ENCODE results near the gene PEPD. TPM values are rescaled to one million over a fixed set of nuclear protein-coding genes. Genes with fewer than 3 reads are reported as not detected.

PEPD gene
- polyA plus RNA-seq, 3 donors: 61.5 to 218 (median 171) TPM

- H3K9me3 Mint-ChIP-seq: peaks cover 0 to 2% (median 0%) of the 10 kb centered on the region in 7 donors
Observed at GRCh38 chr19:33363476-33363875, 158.1 kb downstream of the PEPD start.

DNA sequence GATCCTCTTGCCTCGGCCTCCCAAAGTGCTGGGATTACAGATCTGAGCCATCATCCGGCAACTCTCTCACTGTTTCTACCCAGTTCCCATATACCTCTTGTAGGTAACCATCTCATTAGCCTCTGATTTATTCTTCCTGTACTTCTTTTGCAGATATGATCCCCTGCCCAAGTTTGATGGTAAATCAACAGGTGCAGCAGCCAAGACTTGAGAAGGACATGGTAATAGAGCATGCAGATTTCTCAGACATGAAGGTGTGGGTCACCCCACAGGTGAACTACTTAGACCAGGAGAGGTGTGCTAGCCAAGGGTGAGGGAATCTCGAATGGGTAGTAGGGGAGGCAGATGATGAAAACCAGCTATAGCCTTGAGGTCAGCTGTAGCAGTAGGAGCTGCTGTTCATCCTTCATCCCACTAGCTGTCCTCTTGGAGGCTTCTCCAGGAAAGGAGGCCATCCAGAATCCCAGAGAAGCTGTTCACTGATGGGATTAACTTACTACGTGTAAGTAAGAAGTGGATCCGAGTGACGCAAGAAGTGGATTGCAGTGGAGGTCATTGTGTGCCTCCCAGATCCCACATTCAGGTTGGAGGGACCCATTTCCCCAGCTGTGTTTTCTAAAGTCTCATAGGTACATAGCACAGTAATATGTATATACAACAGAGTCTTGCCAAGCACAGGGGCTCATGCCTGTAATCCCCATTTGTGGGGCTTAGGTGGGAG lies 158.9 kb downstream of the PEPD start:
- peaks cover 0 to 2% (median 0%) of the 10 kb centered on the region in 7 donors for H3K9me3 Mint-ChIP-seq
- intact Hi-C loops (cut with micrococcal nuclease): no loop called here
- no peak overlapping the region for H3K4me2 ChIP-seq (replicated peaks; ENCODE audit: extremely low read depth, low read length, poor library complexity, severe bottlenecking)
- peaks cover 0 to 7% of the 10 kb centered on the region in 2 donors for H3K4me1 ChIP-seq (ENCODE audit: control insufficient read depth in 1 of 2, insufficient read depth in 2 of 2, low read length in 2 of 2)
- H3K79me2 ChIP-seq (ENCODE audit: insufficient read depth, low read length): no peaks in the 10 kb centered on the region
- no peak overlapping the region for H3K27ac Mint-ChIP-seq
- TF ChIP-seq CTCF (IDR thresholded peaks at IDR 0.05): no peak
- no peaks in the 10 kb centered on the region for H3K36me3 Mint-ChIP-seq
- H3K4me1 Mint-ChIP-seq: peaks cover 6% of the 10 kb centered on the region
- no peaks in the 10 kb centered on the region for H3K36me3 ChIP-seq (replicated peaks in 1 of 2; ENCODE audit: control insufficient read depth in 1 of 2, insufficient read depth in 2 of 2, low read length in 2 of 2)
- H3K4me3 Mint-ChIP-seq: no peak overlapping the region
- H4K20me1 ChIP-seq (ENCODE audit: insufficient read depth, low read length): no peaks in the 10 kb centered on the region
- no peak overlapping the region for H3K9ac ChIP-seq (ENCODE audit: insufficient read depth, low read length, poor library complexity, severe bottlenecking)
- no peaks in the 10 kb centered on the region for H3K27me3 ChIP-seq (ENCODE audit: control insufficient read depth in 2 of 2, insufficient read depth in 2 of 2, low read length in 2 of 2)
- DNase-seq: no peak
- no peak overlapping the region for H2AFZ ChIP-seq (ENCODE audit: insufficient read depth, low read depth, low read length, poor library complexity, severe bottlenecking)
- no peaks in the 10 kb centered on the region for H3K9me3 ChIP-seq (replicated peaks in 1 of 2; ENCODE audit: control insufficient read depth in 1 of 2, insufficient read depth in 1 of 2, low read length in 2 of 2)
- H3K4me3 ChIP-seq (replicated peaks in 1 of 3; ENCODE audit: low read depth in 2 of 3, low read length in 3 of 3): no peak overlapping the region
- H3K27me3 Mint-ChIP-seq (ENCODE audit: low read depth in 3 of 3): peaks cover 8 to 9% (median 9%) of the 10 kb centered on the region in 3 donors
- WGBS (ENCODE audit: insufficient coverage): 83% methylated on average over 3 of the region's 6 CpGs
- no peak overlapping the region for H3K27ac ChIP-seq (ENCODE audit: low read depth in 1 of 2, low read length in 2 of 2)

More at GRCh38 chr19:33363476-33363875, 158.1 kb downstream of the PEPD start:
- DNase-seq: no peak
- no peaks in the 10 kb centered on the region for H3K27me3 ChIP-seq (ENCODE audit: control insufficient read depth in 2 of 2, insufficient read depth in 2 of 2, low read length in 2 of 2)
- H3K4me1 Mint-ChIP-seq: peaks cover 6% of the 10 kb centered on the region
- H3K4me3 ChIP-seq (replicated peaks in 1 of 3; ENCODE audit: low read depth in 2 of 3, low read length in 3 of 3): no peak overlapping the region
- WGBS (ENCODE audit: insufficient coverage): 95% methylated on average over 5 of the region's 5 CpGs
- H3K79me2 ChIP-seq (ENCODE audit: insufficient read depth, low read length): no peaks in the 10 kb centered on the region
- no peaks in the 10 kb centered on the region for H4K20me1 ChIP-seq (ENCODE audit: insufficient read depth, low read length)
- no peak overlapping the region for H3K9ac ChIP-seq (ENCODE audit: insufficient read depth, low read length, poor library complexity, severe bottlenecking)
- H3K27ac ChIP-seq (ENCODE audit: low read depth in 1 of 2, low read length in 2 of 2): no peak overlapping the region
- H3K36me3 ChIP-seq (replicated peaks in 1 of 2; ENCODE audit: control insufficient read depth in 1 of 2, insufficient read depth in 2 of 2, low read length in 2 of 2): no peaks in the 10 kb centered on the region
- H3K36me3 Mint-ChIP-seq: no peaks in the 10 kb centered on the region
- no peak overlapping the region for H2AFZ ChIP-seq (ENCODE audit: insufficient read depth, low read depth, low read length, poor library complexity, severe bottlenecking)
- no peaks in the 10 kb centered on the region for H3K9me3 ChIP-seq (replicated peaks in 1 of 2; ENCODE audit: control insufficient read depth in 1 of 2, insufficient read depth in 1 of 2, low read length in 2 of 2)
- no peak overlapping the region for H3K4me2 ChIP-seq (replicated peaks; ENCODE audit: extremely low read depth, low read length, poor library complexity, severe bottlenecking)
- no peak overlapping the region for H3K27ac Mint-ChIP-seq
- TF ChIP-seq CTCF (IDR thresholded peaks at IDR 0.05): no peak
- peaks cover 0 to 7% of the 10 kb centered on the region in 2 donors for H3K4me1 ChIP-seq (ENCODE audit: control insufficient read depth in 1 of 2, insufficient read depth in 2 of 2, low read length in 2 of 2)
- H3K27me3 Mint-ChIP-seq (ENCODE audit: low read depth in 3 of 3): peaks cover 8 to 9% (median 9%) of the 10 kb centered on the region in 3 donors
- no peak overlapping the region for H3K4me3 Mint-ChIP-seq
- intact Hi-C loops (cut with micrococcal nuclease): no loop called here
